Measurements from ENCODE around the gene RAB11A.
"Not testable (repeated sequence)": the region's sequence is repeated elsewhere in the genome, so short reads cannot be mapped to it uniquely, and the experiment has no call there.

Gene RAB11A

GRCh38 chr15:65845826-65846519, 23.3 kb upstream of the RAB11A start:
- no peak for DNase-seq (ENCODE audit: low spot score)

DNA sequence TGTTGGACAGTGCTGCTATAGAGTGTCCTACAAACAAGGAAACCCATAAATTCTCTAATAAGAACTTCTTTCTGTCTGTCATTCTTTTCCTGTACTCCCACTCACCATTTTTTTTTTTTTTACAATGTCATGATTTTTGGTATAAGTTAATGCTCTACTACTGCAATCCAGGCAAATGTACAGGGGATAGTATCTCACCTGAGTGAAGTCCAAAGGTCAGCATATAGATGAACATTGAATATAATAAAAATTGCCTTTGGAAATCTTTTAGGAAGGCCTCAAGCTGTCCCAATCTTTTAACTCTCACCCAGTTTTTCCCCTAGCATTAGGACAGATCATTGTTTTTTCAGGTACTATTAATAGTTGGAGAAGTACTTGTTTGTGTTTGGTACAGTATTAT, 21.3 kb upstream of the RAB11A start:
- DNase-seq (ENCODE audit: low spot score) = no peak

GRCh38 chr15:65851981-65852380, 17.3 kb upstream of the RAB11A start:
- DNase-seq (ENCODE audit: low spot score) = no peak

- peak; percentile 64 for DNase-seq (ENCODE audit: low spot score)
Observed at GRCh38 chr15:65856821-65857455, 12.4 kb upstream of the RAB11A start.

GRCh38 chr15:65857718-65858402, 11.4 kb upstream of the RAB11A start:
- DNase-seq (ENCODE audit: low spot score) = no peak

DNA sequence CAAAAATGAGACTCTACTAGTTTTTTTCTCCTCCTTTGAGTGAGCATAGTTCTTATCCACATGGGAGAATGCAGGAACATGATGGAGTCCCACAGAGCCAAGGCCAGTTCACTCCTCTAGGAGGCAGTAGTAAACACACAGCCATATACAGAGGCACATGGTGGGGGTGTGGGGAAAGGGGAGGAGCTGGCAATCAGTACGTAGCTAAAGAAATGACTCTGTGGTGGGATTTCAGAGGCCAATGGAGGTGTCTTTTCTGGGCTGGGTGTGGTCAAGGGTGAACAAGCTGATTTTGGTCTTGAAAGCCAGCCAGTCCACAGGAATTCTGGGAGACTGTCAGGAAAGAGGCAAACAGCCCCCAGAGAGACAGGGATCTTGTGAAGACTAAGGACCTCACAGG, 6.6 kb upstream of the RAB11A start:
- DNase-seq (ENCODE audit: low spot score) = peak; percentile 77

DNA sequence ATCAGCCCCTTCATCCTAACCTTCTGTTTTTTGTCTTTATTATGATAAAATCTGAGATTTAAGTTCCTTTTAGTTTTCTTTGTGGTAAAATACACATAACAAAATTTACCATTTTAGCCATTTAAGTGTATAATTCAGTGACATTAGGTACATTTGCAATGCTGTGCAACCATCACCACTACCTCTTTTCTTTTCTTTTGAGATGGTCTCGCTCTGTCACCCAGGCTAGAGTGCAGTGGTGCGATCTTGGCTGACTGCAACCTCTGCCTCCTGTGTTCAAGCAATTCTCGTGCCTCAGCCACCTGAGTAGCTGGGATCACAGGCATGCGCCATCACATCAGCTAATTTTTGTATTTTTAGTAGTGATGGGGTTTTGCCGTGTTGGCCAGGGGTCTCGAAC, 6.2 kb upstream of the RAB11A start:
- DNase-seq (ENCODE audit: low spot score) = no peak

DNA sequence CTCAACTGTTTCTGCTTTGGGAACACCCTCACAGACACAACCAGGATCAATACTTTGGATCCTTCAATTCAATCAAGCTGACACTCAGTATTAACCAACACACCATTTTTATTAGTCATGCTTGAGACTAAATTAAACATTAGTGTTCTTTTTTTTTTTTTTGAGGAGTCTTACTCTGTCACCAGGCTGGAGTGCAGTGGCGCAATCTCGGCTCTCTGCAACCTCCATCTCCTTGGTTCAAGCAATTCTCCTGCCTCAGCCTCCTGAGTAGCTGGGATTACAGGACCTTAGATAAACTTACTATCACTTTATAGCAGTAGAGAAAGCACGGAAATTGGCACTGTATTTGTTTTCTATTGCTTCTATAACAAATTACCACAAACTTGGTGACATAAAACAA, 2.0 kb upstream of the RAB11A start:
- no peak for DNase-seq (ENCODE audit: low spot score)

- DNase-seq (ENCODE audit: low spot score) = not testable (repeated sequence)
Observed at GRCh38 chr15:65867933-65868332, 1.4 kb upstream of the RAB11A start.

- no peak for DNase-seq (ENCODE audit: low spot score)
Observed at GRCh38 chr15:65868546-65869125, 655 bp upstream of the RAB11A start.

GRCh38 chr15:65869954-65870871, 922 bp downstream of the RAB11A start:
- DNase-seq (ENCODE audit: low spot score) = peak; percentile 47

- DNase-seq (ENCODE audit: low spot score) = peak; percentile 11
Observed at GRCh38 chr15:65870889-65871533, 1.7 kb downstream of the RAB11A start.

- not testable (repeated sequence) for DNase-seq (ENCODE audit: low spot score)
Observed at GRCh38 chr15:65871886-65872285, 2.6 kb downstream of the RAB11A start.

DNA sequence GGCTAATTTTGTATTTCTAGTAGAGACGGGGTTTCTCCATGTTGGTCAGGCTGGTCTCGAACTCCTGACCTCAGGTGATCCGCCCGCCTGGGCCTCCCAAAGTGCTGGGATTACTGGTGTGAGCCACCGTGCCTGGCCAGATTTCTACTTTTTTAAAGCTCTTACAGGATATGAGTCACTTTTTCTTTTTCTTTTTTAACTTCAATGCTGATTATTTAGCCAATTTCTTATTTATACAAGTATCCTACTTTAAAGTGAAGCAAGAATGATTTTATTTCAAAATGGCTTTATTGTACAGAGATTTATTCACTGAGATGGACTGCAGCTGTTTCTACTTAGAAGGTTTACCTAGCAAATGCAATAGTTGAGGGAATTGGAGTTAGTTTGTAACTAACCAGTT, 3.3 kb downstream of the RAB11A start:
- not testable (repeated sequence) for DNase-seq (ENCODE audit: low spot score)

DNA sequence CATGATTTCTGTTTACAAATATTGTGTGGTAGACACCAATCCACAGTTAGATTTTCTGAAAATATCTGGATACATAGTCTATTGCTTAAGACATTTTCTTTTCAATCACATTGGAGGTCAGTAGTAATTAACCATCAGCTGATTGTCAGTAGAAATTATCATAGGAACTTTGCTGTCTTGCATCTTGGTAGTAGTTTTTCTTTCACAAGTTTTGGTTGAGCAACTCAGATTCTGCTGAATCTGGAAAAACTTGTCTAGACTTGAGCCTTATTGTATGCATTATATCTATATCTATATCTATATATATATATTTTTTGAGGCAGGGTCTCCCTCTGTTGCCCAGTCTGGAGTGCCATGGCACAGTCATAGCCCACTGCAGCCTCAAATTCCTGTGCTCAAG, 4.0 kb downstream of the RAB11A start:
- no peak for DNase-seq (ENCODE audit: low spot score)

- DNase-seq (ENCODE audit: low spot score) = no peak
Observed at GRCh38 chr15:65875458-65875857, 6.2 kb downstream of the RAB11A start.

- DNase-seq (ENCODE audit: low spot score) = no peak
Observed at GRCh38 chr15:65877749-65878148, 8.5 kb downstream of the RAB11A start.

GRCh38 chr15:65881766-65882434, 12.6 kb downstream of the RAB11A start:
- DNase-seq (ENCODE audit: low spot score) = no peak

DNA sequence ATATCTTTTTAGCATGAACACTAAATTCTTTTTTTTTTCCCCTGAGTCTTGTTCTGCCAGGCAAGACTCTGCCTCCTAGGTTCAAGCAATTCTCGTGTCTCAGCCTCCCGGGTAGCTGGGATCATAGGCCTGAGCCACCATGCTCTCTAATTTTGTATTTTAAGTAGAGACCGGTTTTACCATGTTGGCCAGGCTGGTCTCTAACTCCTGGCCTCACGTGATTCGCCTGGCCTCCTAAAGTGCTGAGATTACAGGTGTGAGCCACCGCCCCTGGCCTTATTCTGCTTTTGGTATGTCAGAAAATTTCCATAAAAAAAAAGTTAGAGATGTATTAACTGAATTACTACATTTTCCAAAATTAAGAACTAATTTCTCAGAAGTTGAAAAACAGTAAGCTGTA, 14.3 kb downstream of the RAB11A start:
- no peak for DNase-seq (ENCODE audit: low spot score)

GRCh38 chr15:65884511-65884910, 15.2 kb downstream of the RAB11A start:
- DNase-seq (ENCODE audit: low spot score) = no peak
